GM21576 (cell line): ENCODE data around the gene SH3BP4.

Experiments used
- ATAC-seq: cut with Tn5 transposase; IDR thresholded peaks from one replicate; pipeline ENCODE4 v1.9.1; 2021; ENCODE audit warnings: mild to moderate bottlenecking, moderate library complexity; ENCODE audit not compliant: unreplicated experiment

Gene SH3BP4

DNA sequence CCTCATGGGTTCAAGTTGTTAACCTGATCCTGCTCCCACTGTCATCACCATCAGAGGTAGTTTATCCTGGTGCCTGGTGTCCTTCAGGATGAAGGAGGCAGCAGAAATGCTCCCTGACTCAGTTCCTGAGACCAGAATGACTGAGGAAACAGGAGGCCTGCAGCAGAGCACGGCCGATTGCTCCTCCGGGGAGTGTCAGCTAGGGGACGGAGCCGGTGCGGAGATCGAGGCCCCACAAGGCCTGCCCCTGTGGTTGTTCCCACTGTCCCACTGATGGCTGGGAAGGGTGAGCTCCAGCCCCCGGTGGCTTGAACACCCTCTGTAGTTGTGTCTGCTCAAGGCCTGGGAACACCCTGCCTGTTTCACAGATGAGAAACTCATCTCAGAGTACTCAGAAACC, 45.6 kb downstream of the SH3BP4 start:
- ATAC-seq, result no peak

DNA sequence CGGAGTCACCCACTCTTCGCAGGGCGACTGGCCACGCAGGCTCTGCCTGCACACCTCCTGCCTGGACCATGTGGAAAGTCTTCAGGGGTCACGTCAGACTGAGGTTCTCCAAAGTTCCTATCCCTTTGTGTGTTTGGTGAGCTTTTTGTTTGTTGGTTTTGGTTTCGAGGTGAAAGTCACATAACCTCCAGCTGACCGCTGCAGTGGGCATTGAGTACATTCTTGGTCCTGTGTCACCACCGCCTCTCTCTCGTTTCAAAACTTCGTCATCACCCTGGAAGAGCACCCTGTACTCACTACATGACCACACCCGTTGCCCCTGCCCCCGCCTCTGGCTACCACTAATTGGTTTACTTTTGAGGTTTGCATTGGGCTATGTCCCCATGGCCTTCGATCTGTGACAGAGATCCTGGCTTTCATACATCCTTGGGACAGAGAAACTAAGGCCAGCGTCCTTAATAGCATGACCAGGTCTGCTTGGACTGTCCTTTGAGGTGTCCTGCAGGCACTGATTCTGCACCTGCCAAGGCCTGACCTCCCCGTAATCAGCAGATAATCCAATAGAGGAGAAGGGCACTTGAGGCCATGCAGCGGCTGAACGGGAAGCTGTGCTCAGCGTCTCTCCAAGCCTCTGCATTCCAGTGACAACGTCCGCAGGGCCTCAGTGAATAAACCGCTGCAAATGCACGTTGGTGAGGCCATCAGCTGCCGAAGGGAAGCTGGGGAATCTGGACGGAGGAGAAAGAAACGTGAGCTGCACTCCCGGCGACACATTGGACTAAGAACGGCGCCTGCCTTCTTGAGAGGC, 46.8 kb downstream of the SH3BP4 start:
- ATAC-seq, result no peak

DNA sequence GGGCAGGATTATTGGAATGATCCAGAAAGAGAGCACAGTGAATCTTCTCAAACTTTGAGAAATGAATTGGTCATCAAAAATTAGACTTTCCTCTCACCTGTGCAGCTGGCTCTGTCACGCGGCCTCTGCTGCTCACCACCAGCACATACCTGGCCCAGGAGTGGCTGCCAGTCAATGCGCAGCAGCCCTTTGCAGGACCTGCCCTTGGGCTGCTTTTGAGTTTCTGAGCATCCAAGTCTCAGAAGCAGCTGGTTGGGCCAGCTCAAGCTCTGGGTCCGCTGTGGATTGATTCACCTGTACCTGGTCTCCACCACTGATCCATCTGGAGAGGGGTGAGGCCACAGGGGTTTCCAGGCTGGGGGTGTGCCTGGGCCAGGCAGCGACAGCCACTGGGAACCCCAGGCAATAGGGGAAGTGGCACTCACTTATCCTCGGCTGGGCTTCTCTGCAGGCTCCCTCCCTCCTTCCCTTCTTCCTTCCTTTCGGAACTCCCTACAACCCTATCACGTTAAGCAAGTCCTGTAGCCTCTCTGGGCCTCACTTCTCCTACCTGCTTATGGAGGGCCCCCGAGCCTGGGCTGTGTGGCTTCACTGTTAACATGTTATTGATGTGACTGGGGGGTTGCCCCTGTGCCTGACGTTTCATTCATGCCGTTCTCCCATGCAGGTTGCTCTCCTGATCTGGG, 48.1 kb downstream of the SH3BP4 start:
- ATAC-seq, result no peak

DNA sequence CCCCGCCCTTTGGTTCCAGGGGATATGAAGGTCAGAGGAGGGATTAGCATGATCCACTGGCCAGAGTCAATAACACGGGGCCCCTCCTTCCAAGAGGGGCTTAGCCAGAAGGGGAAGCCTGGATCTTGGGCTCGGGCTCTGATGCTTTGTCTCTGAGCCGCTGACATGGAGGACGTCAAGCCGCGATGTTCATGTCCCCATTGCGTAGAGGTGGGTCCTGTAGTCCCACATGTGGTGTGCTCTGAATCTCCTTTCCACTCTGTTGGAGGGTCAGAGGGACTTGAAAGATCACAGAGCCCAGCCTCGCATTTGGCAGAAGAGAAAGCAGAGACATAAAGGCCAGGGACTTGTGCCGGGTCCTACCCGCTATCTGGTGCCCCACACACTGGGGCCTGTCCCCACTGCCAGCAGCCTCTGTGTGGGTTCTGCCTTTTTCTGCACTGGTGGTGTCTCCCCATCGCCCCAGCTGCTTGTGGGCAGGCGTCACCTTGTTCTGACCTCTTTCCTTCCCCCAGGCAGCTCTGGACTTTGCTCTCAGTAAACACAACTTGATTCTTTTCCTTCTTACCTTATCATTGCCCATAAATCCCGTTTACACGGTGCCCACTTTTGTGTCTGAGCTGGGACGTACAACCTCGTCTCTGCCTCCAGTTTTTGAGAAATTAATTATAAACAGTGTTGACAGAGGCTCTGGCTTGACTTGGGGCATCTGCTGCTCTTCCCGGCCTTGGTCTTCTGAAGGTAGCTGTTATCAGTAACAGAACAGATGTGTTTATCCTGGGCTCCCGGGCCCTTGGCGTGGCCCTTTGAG, 48.8 kb downstream of the SH3BP4 start:
- no peak for ATAC-seq

DNA sequence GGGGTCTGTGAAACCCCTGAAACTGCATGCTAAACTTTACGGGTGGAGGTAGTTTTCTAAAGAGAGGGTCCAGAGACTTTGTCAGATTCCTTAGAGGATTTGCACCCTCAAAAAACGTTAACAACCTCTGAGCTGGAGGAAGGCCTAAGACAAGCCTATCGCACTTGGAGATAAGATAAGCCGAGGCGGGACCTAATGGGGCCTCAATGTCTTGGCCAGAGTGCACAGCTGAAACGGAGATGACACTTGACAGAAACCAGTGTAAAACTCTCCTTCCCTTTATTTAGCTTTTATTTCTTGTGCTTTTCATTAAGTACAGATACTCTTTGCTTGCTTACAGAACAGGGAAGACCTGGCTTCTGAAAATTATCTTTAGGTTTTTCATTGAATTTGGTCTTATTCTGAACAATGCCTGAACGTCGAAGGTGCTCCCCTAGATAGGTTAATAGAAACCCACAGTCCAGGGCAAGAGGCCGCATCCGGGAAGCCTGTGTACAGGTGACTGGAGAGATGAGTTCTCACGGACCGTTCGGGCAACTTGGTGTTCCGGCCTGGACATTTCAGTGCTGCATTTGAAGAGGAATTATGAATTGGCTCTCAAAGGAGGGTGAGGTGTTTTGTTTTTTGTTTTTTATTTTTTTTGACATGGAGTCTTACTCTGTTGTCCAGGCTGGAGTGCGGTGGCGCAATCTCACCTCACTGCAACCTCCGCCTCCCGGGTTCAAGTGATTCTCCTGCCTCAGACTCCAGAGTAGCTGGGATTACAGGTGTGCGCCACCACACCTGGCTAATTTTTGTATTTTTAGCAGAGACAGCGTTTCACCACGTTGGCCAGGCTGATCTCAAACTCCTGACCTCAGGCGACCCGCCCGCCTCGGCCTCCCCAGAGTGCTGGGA, 49.7 kb downstream of the SH3BP4 start:
- no peak for ATAC-seq

DNA sequence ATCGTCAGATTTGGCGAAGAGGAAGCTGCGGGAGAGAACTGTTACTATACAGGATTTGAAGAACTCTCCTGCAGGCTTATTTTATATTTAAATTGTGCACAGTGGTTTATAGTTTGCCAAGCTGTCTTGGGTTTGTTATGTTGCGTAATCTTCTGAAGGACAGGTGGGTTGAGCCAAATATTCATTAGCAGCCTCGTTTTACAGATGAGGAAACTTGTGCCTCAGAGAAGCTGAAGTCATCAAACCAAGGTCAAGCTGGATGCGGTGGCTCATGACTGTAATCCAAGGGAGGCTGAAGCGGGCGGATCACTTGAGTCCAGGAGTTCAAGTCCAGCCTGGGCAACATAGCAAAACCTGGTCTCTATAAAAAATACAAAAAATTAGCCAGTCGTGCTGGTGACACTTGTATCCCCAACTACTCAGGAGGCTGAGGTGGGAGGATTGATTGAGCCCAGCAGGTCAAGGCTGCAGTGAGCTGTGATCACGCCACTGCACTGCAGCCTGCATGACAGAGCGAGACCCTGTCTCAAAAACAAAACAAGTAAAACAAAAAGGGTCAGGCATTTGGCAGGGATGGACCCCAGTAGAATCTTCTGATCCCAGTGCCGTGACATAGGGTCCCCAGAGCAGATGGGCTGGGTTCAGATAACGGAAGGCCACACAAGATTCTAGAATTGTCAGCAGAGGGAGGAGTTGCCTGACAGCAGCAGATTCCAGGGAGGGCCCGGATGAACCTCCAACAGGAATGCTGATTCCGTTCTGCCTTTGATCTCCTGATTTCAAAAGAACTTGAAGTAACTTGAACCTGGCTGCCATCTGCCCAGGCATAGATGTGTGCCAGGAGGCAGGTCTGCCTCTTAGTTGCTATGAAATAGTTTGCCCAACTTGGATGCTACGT, 50.6 kb downstream of the SH3BP4 start:
- ATAC-seq, result no peak

DNA sequence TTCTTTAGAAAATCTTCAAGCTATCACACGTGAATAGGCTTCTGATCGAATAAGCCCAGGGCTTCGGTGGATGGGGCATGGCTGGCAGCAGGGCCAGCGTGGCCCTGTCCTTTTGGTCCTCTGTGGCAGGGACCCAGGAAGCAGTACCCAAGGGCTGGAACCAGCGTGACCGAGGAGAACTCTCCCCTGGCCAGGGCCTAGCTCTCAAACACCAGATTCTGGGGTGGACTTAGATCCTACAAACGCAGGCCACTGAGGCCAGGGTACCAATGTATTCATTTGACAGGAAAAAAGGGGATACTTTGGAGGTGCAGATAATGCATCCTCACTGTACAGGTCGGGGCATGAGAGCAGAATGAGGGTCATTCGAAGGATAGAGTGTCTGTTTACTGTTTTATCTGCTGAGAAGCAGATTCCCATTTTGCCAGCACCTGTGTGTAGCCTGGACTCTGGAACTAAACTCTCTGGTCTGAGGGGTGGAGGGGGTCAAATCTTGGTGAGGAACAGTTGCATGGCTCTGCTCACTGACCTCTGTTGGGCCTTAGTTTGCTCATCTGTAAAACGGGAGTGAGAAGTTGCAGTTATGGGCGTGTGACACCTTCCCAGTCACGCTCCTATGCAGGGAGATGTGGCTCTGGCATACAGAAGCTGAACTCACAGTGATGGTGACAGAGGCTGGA, 51.4 kb downstream of the SH3BP4 start:
- ATAC-seq, result no peak

DNA sequence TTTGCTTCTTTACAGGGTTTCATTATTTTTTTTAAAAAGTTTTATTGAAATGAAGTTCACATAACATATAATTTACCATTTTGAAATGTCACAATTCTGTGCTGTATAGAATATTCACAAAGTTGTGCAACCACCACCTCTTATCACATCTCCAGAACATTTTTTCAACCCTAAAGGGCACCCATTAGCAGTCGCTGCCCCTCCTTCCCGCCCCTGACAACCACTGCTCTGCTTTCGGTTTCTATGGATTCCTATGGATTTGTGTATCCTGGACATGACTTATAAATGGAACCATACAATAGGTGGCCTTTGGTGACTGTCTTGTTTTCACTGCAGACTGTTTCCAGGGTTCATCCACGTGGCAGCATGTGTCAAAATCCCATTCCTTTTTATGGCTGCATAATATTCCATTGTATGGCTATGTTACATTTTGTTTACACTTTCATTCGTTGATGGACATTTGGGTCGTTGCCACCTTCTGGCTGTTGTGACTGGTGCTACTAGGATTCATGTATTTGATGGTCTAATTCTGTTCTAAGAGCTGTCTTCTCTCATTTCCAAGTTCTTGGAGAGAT, 52.6 kb downstream of the SH3BP4 start:
- ATAC-seq, result no peak

DNA sequence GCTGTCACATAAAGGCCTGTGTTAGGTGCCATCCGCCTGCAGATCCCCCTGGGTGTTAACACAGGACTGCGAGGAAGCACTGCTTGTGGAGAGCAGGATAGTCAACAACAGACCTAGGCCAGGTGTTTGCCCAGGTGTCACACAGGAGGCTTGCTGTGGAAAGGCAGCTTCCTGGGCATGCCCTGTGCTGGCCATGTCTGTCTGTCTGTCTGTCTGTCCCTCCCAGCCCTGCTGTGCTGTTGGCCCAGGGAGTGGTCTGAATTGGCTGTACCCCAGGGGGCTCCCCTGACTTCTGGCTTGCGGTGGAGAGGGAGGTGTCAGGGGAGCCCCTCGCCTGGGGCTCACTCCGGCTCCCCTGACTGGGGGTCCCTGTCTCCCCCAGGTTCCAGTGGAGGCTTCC, 53.2 kb downstream of the SH3BP4 start:
- no peak for ATAC-seq

DNA sequence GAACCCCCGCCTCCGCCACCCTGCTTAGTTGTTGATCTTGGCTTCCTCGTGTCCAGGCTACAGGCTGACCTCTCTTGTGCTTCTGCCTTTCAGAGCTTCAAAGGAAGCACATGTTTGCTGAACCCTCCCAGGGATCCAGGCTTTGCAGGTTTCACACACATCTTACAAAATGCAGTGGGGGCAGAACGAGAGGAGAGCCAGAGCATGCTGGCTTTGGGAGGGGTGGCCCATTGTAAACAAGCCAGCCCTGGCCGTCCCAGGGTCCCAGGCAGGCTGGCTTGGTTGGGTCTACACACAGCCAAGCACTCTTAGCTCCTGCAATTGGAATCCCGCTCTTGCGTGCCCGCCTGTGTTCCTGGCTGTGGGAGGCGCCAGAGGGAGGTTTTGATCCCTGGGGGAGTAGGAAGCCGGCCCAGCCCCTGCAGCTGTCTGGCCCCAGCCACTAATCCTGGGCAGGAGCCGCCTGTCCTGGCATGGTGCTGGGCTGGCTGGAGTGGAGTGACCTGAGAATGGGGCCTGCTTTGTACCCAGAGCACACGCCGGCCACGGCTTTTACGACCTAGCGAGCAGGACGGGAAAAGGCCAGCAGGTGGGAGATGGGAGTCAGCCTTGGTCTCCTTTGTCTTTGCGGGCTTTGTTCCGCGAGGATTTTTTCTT, 53.9 kb downstream of the SH3BP4 start:
- no peak for ATAC-seq

DNA sequence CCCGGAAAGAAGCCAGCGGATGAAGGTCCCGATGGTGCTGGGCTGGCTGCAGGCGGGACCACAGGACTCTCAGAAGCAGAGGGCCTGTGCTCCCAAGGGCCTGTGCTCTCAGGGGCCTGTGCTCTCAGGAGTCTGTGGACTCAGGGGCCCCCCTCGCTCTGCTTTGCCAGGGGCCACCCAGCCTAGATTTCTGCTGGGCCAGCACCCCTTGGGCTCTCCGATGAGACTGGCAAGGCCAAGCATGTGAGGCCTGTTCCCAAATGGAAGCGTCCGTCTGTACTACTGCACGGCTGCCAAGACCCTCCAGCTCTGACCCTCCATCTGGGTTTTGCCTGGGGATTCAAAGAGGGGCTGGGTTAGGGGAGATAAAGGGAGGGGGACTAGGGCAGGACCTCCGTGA, 54.6 kb downstream of the SH3BP4 start:
- no peak for ATAC-seq

DNA sequence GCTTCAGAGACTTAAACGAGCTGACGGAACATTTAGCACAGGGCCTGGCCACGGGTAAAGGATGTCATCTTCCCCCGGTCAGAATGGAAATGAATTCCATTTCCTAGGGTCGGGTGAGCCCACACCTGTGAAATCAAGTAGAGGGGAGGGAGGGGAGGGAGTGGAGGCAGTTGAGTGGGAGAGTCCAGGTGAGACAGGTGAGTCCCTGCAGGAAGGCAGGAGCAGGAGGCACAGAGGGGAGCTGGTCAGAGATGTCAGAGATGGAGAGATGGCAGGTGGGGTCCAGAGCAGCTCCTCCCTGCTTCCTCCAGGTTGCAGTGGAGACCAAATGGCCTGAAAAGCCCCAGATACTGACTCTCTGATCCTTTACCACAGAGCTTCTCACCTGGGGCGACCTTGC, 55.2 kb downstream of the SH3BP4 start:
- ATAC-seq, result no peak

DNA sequence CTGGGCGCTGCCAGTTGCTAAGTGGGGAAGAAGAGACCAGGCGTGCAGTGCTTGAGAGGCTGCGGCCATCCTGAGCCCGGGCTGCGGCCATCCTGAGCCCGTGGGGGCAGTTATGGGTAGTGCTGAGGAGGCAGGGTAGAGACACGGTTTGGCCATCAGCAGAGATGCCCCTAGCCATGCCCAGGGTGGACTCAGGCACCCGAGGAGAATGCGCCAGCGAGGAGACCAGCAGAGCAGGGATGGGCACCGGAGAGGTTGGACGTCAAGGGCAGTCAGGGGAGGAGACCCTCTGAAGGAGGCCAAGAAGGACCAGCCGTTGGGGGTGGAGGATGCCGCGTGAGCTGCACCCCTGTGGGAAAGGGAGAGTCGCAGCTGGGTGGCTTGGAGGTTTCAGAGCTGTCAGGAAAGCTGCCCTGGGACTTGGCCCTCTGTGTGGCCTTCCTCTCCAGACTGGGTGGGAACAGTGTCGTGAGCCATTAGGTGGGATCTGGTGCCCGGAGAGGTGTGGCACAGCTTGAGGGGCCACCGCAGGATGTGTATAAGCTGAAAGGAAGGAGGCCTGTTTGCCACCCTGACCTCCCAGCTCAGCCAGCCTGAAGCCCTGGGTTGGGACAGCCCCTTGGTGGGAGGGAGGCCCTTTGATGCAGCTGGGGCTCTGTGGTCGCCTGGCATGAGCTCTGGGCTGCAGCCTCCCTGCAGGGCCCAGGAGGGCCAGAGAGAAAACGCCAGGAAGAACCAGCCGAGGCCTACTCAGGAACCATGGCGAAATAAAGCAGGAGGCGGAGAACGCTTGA, 56.0 kb downstream of the SH3BP4 start:
- no peak for ATAC-seq

DNA sequence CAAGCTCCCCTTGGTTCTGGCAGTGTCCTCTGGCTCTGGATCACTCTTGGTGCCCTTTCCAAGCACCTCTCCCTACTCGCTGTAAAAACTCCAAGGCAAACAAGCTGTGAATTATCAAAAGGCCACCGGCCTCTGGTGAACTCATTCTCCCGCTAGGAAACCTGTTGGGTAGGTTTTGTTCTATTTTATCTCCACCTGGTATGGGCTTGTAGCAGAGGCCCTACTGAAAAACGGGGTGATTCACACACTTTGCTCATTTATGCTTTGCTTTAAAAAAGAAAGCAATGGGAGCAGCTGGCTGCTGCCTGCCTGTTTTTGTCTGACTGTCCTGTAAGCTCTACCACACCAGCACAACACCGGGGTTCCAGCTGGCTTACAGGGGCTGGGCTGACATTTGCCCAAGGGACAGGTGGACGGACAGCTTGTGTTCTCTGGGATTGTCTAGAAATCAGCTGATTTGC, 56.8 kb downstream of the SH3BP4 start:
- ATAC-seq, result no peak

DNA sequence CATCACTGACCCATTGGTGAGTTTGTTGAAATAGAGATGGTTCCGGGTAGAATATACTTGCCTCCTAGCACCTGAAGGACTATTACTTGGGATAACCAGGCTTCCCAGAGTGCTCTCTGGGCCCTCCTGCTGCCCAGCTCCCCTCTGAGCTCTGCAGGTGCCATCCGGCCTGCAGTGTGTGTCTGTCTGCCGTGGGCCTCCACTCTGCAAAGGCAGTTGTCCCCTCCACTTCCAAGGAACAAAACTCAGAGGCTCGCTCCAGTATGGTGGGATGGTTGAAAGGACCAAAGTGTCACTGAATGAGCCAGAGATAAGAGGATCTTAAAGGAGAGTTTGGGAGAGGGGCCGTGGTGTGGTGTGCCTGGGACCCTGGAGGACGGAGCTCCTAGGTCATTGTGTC, 57.3 kb downstream of the SH3BP4 start:
- no peak for ATAC-seq

DNA sequence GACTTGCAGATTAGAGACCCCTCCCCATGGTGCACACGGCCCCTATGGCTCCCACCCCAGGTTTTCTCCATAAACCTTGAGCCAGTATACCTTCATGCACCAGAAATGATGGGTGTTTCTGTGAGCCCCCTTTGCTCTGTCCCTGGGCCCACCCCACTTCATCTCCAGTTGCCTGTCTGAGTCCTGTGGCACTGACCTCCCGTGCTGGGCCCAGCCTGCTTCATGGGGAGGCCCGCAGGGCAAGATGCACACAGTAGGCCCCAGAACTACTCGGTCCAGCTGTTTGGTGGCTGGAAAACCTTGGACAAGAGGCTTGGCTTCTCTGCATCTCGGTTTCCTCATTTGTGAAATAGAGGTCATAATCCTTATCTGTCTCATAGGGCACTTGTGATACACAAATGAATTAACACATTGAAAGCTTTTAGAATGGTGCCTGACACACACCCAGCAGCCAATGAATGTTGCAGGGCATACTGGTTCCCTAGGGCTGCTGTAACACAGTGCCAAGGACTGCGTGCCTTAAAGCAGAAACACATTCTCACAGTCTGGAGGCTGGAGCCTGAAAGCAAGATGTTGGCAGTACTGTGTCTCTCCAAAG, 58.4 kb downstream of the SH3BP4 start:
- ATAC-seq, result no peak

DNA sequence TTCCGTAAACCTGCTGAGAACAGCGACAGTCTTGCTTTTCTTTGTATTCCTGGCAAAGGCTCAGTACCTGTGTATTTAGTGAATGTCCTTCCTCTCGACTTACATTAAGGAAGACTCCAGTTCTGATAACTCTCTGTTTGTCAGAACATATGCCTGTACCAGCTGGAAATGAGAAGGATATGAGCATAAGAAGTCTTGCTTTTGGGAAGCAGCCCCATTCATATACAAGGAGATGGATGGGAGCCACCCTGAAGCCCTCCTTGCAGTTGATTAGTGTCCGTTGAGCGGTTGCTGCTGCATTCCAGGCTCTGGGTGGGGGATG, 59.8 kb downstream of the SH3BP4 start:
- no peak for ATAC-seq
